ENCODE results near the gene EFNA4. TPM values are rescaled to one million over a fixed set of nuclear protein-coding genes. Genes with fewer than 3 reads are reported as not detected.

EFNA4 gene
- total and polyA plus RNA-seq, 2 of the 8 experiments (the other 6 are each of a cell fraction or from before 2014, with no cell fraction given): 21.9 to 23.9 TPM

- no peak overlapping the region for H3K4me3 ChIP-seq (ENCODE audit: extremely low read depth in 1 of 4, insufficient read depth in 2 of 4, low read depth in 3 of 4, low read length in 4 of 4)
- no peak overlapping the region for H2AK5ac ChIP-seq (ENCODE audit: low read depth, low read length)
- no peaks in the 10 kb centered on the region for H4K20me1 ChIP-seq (replicated peaks in 1 of 2; ENCODE audit: control insufficient read depth in 1 of 2, insufficient read depth in 2 of 2, low read length in 2 of 2)
- peaks cover 0 to 2% (median 0%) of the 10 kb centered on the region in 4 experiments; a peak in 3 of 7 replicates for H3K27me3 ChIP-seq (replicated peaks in 1 of 4; ENCODE audit: control insufficient read depth in 3 of 4, extremely low read depth in 1 of 4, insufficient read depth in 3 of 4, low read length in 3 of 4)
- peak overlapping the region; percentile 63; the same call in 1 of the 2 replicates for H2BK15ac ChIP-seq (ENCODE audit: low read length)
- no peak overlapping the region for H2BK12ac ChIP-seq (ENCODE audit: low read depth, low read length)
- H3K14ac ChIP-seq (ENCODE audit: insufficient read length): no peak overlapping the region
- H3K23ac ChIP-seq (ENCODE audit: insufficient read length): no peak overlapping the region
- WGBS, 2 experiments (ENCODE audit: extremely low coverage in 1 of 2, insufficient coverage in 1 of 2, insufficient read length in 1 of 2, insufficient replicate concordance in 2 of 2, low coverage in 1 of 2, low lambda C conversion rate in 2 of 2, missing lambda C conversion rate in 1 of 2): 73% methylated on average over 8 of the region's 8 CpGs; no CpG with 5 or more reads in 1 of the 2 experiments
- no peak overlapping the region for H3K18ac ChIP-seq (ENCODE audit: extremely low read depth, low read length)
- no peaks in the 10 kb centered on the region for H3K9me3 ChIP-seq (ENCODE audit: insufficient read depth in 2 of 2, low read depth in 1 of 2, low read length in 1 of 2)
- H2BK120ac ChIP-seq (replicated peaks; ENCODE audit: low read depth, low read length): no peak overlapping the region
- no peak overlapping the region for H4K8ac ChIP-seq (ENCODE audit: extremely low read depth, insufficient read depth, low read length)
- no peaks in the 10 kb centered on the region for H3K79me2 ChIP-seq (ENCODE audit: control insufficient read depth in 1 of 2, insufficient read depth in 2 of 2, low read length in 2 of 2)
- no peak overlapping the region for H3K4me2 ChIP-seq (ENCODE audit: insufficient read depth in 1 of 2, low read depth in 2 of 2, low read length in 2 of 2)
- H4K91ac ChIP-seq (replicated peaks; ENCODE audit: insufficient read length, low read length): no peak overlapping the region
- H3K23me2 ChIP-seq (ENCODE audit: low read depth, low read length): no peaks in the 10 kb centered on the region
- H3K4ac ChIP-seq (replicated peaks; ENCODE audit: insufficient read length, low read depth, low read length): no peak overlapping the region
- no peak overlapping the region for H3K56ac ChIP-seq (replicated peaks; ENCODE audit: insufficient read length, low read depth, low read length)
- CTCF ChIA-PET (ENCODE audit: partially characterized antibody): interaction anchor here (1.3 to 32.4 kb wide), 7 partner anchors 24 to 53 kb away, joined by 3 to 907 read pairs (median 11); partner anchors contain the start of genes ADAM15, EFNA3, EFNA4 and LENEP
- no peaks in the 10 kb centered on the region for H3K36me3 ChIP-seq (ENCODE audit: control insufficient read depth in 2 of 4, insufficient read depth in 4 of 4, low read length in 3 of 4)
- no peak overlapping the region for H2AFZ ChIP-seq (ENCODE audit: low read length)
- TF ChIP-seq CTCF (IDR thresholded peaks at IDR 0.05; ENCODE audit: control extremely low read depth in 1 of 3, insufficient read depth in 1 of 3, low read depth in 1 of 3, low read length in 3 of 3) (no peak), JUND (IDR thresholded peaks at IDR 0.05; ENCODE audit: low read length) (no peak), SIRT6 (IDR thresholded peaks at IDR 0.05; ENCODE audit: low read length) (no peak), EZH2 (IDR thresholded peaks at IDR 0.05; ENCODE audit: low read depth, low read length, severe bottlenecking) (no peak), EGR1 (IDR thresholded peaks at IDR 0.05; ENCODE audit: borderline replicate concordance, low read depth, low read length) (no peak), RBBP5 (IDR thresholded peaks at IDR 0.05; ENCODE audit: borderline replicate concordance, low read depth, low read length) (no peak), ASH2L (IDR thresholded peaks at IDR 0.05; ENCODE audit: low read length) (no peak)
- no peak for FAIRE-seq
- no peak overlapping the region for H3K27ac ChIP-seq (ENCODE audit: low read depth, low read length)
- H2BK5ac ChIP-seq (ENCODE audit: low read depth, low read length): no peak overlapping the region
- H3K79me1 ChIP-seq (ENCODE audit: low read depth, low read length): no peaks in the 10 kb centered on the region; the same call in 1 of the 2 replicates
- H3K4me1 ChIP-seq (replicated peaks in 1 of 4; ENCODE audit: control insufficient read depth in 3 of 4, insufficient read depth in 4 of 4, low read length in 3 of 4): no peaks in the 10 kb centered on the region
- DNase-seq (ENCODE audit: low read depth in 1 of 2, low spot score in 2 of 2): no peak
- POLR2A ChIA-PET (ENCODE audit: partially characterized antibody): interaction anchor here (0.8 to 8.8 kb wide), 4 partner anchors 12 to 44 kb away, joined by 3 to 60 read pairs (median 4); partner anchors contain the start of gene ADAM15
- H3K9ac ChIP-seq (replicated peaks in 1 of 4; ENCODE audit: extremely low read depth in 1 of 4, low read depth in 3 of 4, low read length in 3 of 4): no peak overlapping the region
- H4K5ac ChIP-seq (ENCODE audit: insufficient read length, low read depth, low read length): no peak overlapping the region
- no peak overlapping the region for H2BK20ac ChIP-seq (ENCODE audit: low read length)
These were observed 24.8 kb upstream of the EFNA4 start for GRCh38 chr1:155038602-155039307.

Data from H1 (cell line).